G401 (cell line): Measurements from ENCODE around the gene PHLDB1. TPM values are rescaled to one million over a fixed set of nuclear protein-coding genes. Genes with fewer than 3 reads are reported as not detected.
"Not testable (repeated sequence)": the region's sequence is repeated elsewhere in the genome, so short reads cannot be mapped to it uniquely, and the experiment has no call there.

Source experiments
- DNase-seq: peaks from one replicate; pipeline ENCODE4 v3.0.0-alpha.2; 2015; ENCODE audit warnings: low spot score
- in situ Hi-C: cut with HindIII; loops from 2 replicates; pipeline ENCODE4 v1.10.0; 2016; ENCODE audit warnings: low sequenced_read_pairs, mixed read lengths
- total RNA-seq: library from RNA; depleted of rRNA; stranded (reverse); fragments of >200 nt; shearing (Covaris generic); gene quantifications from 2 replicates; pipeline ENCODE4 v1.2.3, GENCODE V29; 2014; rRNA removed

Gene PHLDB1
- total RNA-seq: 32.6 and 40.6 TPM in 2 replicates

GRCh38 chr11:118607401-118608359 lies at the start of gene PHLDB1:
PHLDB1 (plus strand) TSS chr11:118607615; CDS start chr11:118613837, 6,222 bp downstream.
- DNase-seq: peak; percentile 54
- in situ Hi-C loops: no loop called here

GRCh38 chr11:118560806-118561205 lies 46.6 kb upstream of the PHLDB1 start:
- in situ Hi-C loops: no loop called here
- DNase-seq: no peak

GRCh38 chr11:118565051-118565450 lies 42.4 kb upstream of the PHLDB1 start:
- in situ Hi-C loops: no loop called here
- peak; percentile 19 for DNase-seq

- in situ Hi-C loops: no loop called here
- DNase-seq: no peak
Measured at GRCh38 chr11:118569670-118570069, 37.7 kb upstream of the PHLDB1 start.

- in situ Hi-C loops: no loop called here
- DNase-seq: no peak
Measured at GRCh38 chr11:118570787-118571186, 36.6 kb upstream of the PHLDB1 start.

- in situ Hi-C loops: not testable (repeated sequence)
- peak; percentile 22 for DNase-seq
Measured at GRCh38 chr11:118571701-118572060, 35.7 kb upstream of the PHLDB1 start.

- in situ Hi-C loops: no loop called here
- DNase-seq: peak; percentile 81
Measured at GRCh38 chr11:118572061-118572980, 35.1 kb upstream of the PHLDB1 start, which contains the start of gene ARCN1. ARCN1 (plus strand) TSS chr11:118572409; CDS start chr11:118572548, 139 bp downstream.

GRCh38 chr11:118572981-118573550 lies 34.3 kb upstream of the PHLDB1 start:
- no peak for DNase-seq
- in situ Hi-C loops: no loop called here

GRCh38 chr11:118574636-118575035 lies 32.8 kb upstream of the PHLDB1 start:
- in situ Hi-C loops: loop anchor here (5.0 kb wide), 1 partner anchor 47 kb away; the partner anchor contains the start of gene TTC36
- DNase-seq: no peak

- in situ Hi-C loops: loop anchor here (5.0 kb wide), 1 partner anchor 51 kb away; the partner anchor contains the start of gene TTC36
- DNase-seq: not testable (repeated sequence)
Measured at GRCh38 chr11:118577995-118578394, 29.4 kb upstream of the PHLDB1 start.

GRCh38 chr11:118581057-118581456 lies 26.4 kb upstream of the PHLDB1 start:
- in situ Hi-C loops: no loop called here
- no peak for DNase-seq

GRCh38 chr11:118587952-118588351 lies 19.5 kb upstream of the PHLDB1 start:
- in situ Hi-C loops: no loop called here

GRCh38 chr11:118592616-118593367 lies 14.6 kb upstream of the PHLDB1 start:
- no peak for DNase-seq
- in situ Hi-C loops: no loop called here

More at GRCh38 chr11:118587952-118588351, 19.5 kb upstream of the PHLDB1 start:
- DNase-seq: no peak

- DNase-seq: peak; percentile 73
- in situ Hi-C loops: not testable (repeated sequence)
Measured at GRCh38 chr11:118594984-118595383, 12.4 kb upstream of the PHLDB1 start.

- in situ Hi-C loops: no loop called here
- no peak for DNase-seq
Measured at GRCh38 chr11:118596224-118597146, 10.9 kb upstream of the PHLDB1 start.

- in situ Hi-C loops: no loop called here
- DNase-seq: no peak
Measured at GRCh38 chr11:118597556-118597955, 9.9 kb upstream of the PHLDB1 start.

- in situ Hi-C loops: no loop called here
- no peak for DNase-seq
Measured at GRCh38 chr11:118602331-118602730, 5.1 kb upstream of the PHLDB1 start.
